Ishikawa (cell line): ENCODE results near the gene PHF19.

Experiments used
- CEBPB ChIP-seq: IDR thresholded peaks from 2 replicates; pipeline ENCODE4 v1.6.1; 2012
- EP300 ChIP-seq: IDR thresholded peaks from 2 replicates; pipeline ENCODE4 v1.6.1; 2012; ENCODE audit warnings: borderline replicate concordance
- RAD21 ChIP-seq: IDR thresholded peaks from 2 replicates; pipeline ENCODE4 v1.6.1; 2012; ENCODE audit warnings: low read depth
- TAF1 ChIP-seq: IDR thresholded peaks from 2 replicates; pipeline ENCODE4 v1.6.1; 2012; ENCODE audit warnings: low read depth, mild to moderate bottlenecking
- YY1 ChIP-seq: IDR thresholded peaks from 2 replicates; pipeline ENCODE4 v1.6.1; 2012; ENCODE audit warnings: low read depth
- ZBTB7A ChIP-seq: IDR thresholded peaks from 2 replicates; pipeline ENCODE4 v1.6.1; 2012; ENCODE audit warnings: low read depth
- TF ChIP-seq, protein P1 (sequence below): IDR thresholded peaks from 2 replicates; pipeline ENCODE4 v1.6.1; 2012

DNA sequence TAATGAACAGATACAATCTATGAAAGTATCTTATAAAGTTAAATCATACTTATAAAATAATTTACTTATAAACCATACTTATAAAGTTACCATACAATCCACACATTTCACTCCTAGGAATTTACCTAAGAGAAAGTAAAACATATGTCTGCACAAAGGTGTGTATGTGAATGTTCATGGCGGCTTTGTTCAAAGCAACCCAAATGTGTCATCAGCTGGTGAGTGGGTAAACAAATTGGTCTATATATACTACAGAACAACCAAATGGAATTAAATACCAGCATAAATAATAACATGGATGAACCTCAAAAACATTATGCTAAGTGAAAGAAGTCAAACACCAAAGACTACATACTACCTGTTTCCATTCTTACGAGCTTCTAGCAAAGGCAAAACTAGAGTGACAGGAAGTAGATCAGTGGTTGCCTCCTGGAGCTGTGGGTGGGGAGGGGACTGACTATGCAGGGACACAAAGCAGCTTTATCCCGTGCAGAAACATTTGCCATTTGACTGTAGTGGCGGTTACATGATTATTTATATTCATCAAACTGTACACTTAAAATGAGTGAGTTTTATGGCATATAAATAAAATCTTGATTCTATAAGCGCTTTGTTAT is 39.0 kb upstream of the PHF19 start:
- TF ChIP-seq RAD21 (no peak), EP300 (no peak), ZBTB7A (no peak), CEBPB (no peak), YY1 (no peak), TAF1 (no peak)
- TF ChIP-seq, protein P1, sequence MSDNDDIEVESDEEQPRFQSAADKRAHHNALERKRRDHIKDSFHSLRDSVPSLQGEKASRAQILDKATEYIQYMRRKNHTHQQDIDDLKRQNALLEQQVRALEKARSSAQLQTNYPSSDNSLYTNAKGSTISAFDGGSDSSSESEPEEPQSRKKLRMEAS = no peak
